K562 (cell line): Measurements from ENCODE around the gene CACNG7. TPM values are rescaled to one million over a fixed set of nuclear protein-coding genes. Genes with fewer than 3 reads are reported as not detected.

Experiments
- ATAC-seq: fragments of 200-7000 bp; cut with Tn5 transposase; 3 replicates; pipeline ENCODE4 v1.9.1; 2020; ENCODE audit warnings: moderate library complexity
- BruUV-seq: library from RNA; stranded (reverse); fragments of 400-500 nt; replicated peaks from 2 replicates; lab custom pipeline; 2021; lab: Mats Ljungman, UMichigan
- CTCF ChIA-PET: fragments of 300-600 bp; formaldehyde crosslinking; extraction: SDS; loops from one replicate; lab custom pipeline; 2021; ENCODE audit warnings: low intra/inter-chr PET ratio; lab: Yijun Ruan, JAX
- POLR2A ChIA-PET: fragments of 300-600, 350-650 bp; sonication (Branson Sonifier 250); formaldehyde crosslinking; extraction: SDS; loops from one replicate; lab custom pipeline; 2021; ENCODE audit warnings: antibody characterized with exemption, inconsistent platforms; lab: Yijun Ruan, JAX
- DNase-seq, 4 experiments: peaks; one replicate each; pipeline versions ENCODE4 v3.0.0 to v3.0.0-alpha.2; 2011 to 2018; ENCODE audit warnings: low spot score in 3 of 4, mixed read lengths in 3 of 4; ENCODE audit errors: extremely low read depth in 1 of 4
- FAIRE-seq: peaks from 2 replicates; lab custom pipeline; 2011; peaks lifted over from hg19 to GRCh38; lab: Jason Lieb, UNC
- H2AFZ ChIP-seq: 2 replicates; pipeline ENCODE4 v1.6.0; 2011; ENCODE audit warnings: low read depth, low read length, control low read depth, inconsistent platforms
- H3K27ac ChIP-seq: fragments of 200-600 bp; 3 replicates; pipeline ENCODE4 v1.8.0; 2011; ENCODE audit warnings: low read depth, mild to moderate bottlenecking, control low read depth, inconsistent platforms, low read length, moderate library complexity, mixed read lengths; ENCODE audit errors: extremely low read depth
- H3K27me3 ChIP-seq, 2 experiments: fragments of 300-600 bp in 1 of 2; 2 replicates in 1 of 2; 3 replicates in 1 of 2; pipeline versions ENCODE4 v1.6.0 to v1.8.0; 2011; ENCODE audit warnings: inconsistent platforms in 2 of 2, low read length in 2 of 2, mild to moderate bottlenecking in 1 of 2, mixed read lengths in 1 of 2, moderate library complexity in 1 of 2; ENCODE audit not compliant: control insufficient read depth in 2 of 2, insufficient read depth in 2 of 2
- H3K36me3 ChIP-seq: fragments of 300-600 bp; 3 replicates; pipeline ENCODE4 v1.8.0; 2011; ENCODE audit warnings: mild to moderate bottlenecking, low read length, inconsistent platforms; ENCODE audit not compliant: control insufficient read depth, insufficient read depth
- H3K4me1 ChIP-seq, 2 experiments: fragments of 200-600 bp in 1 of 2; replicated peaks in 1 of 2; 2 replicates in 1 of 2; 3 replicates in 1 of 2; pipeline versions ENCODE4 v1.5.1 to v1.8.0; 2011; ENCODE audit warnings: inconsistent platforms in 2 of 2, low read length in 2 of 2, mild to moderate bottlenecking in 1 of 2, mixed read lengths in 1 of 2, moderate library complexity in 1 of 2; ENCODE audit not compliant: control insufficient read depth in 2 of 2, insufficient read depth in 2 of 2
- H3K4me2 ChIP-seq: 2 replicates; pipeline ENCODE4 v1.6.1; 2011; ENCODE audit warnings: low read length, control low read depth, inconsistent platforms, mixed read lengths; ENCODE audit not compliant: insufficient read depth
- H3K4me3 ChIP-seq: fragments of 200-600 bp; sonication (generic), shearing (Covaris generic); 2 replicates; pipeline ENCODE4 v1.5.1; 2016; ENCODE audit warnings: control low read depth, inconsistent platforms
- H3K79me2 ChIP-seq: fragments of 200-600 bp; 3 replicates; pipeline ENCODE4 v1.8.0; 2011; ENCODE audit warnings: low read length, inconsistent platforms; ENCODE audit not compliant: control insufficient read depth, insufficient read depth
- H3K9ac ChIP-seq, 2 experiments: 2 replicates each; pipeline versions ENCODE4 v1.6.0 to v1.6.1; 2011; ENCODE audit warnings: low read depth in 2 of 2, low read length in 2 of 2, control low read depth in 1 of 2, inconsistent platforms in 1 of 2, mild to moderate bottlenecking in 1 of 2, mixed read lengths in 1 of 2; ENCODE audit not compliant: insufficient read depth in 1 of 2
- H3K9me1 ChIP-seq: one replicate; pipeline ENCODE4 v1.6.0; 2011; ENCODE audit warnings: inconsistent platforms, mild to moderate bottlenecking, low read length, moderate library complexity; ENCODE audit not compliant: control insufficient read depth, insufficient read depth
- H3K9me3 ChIP-seq: replicated peaks from 2 replicates; pipeline ENCODE4 v1.5.1; 2011; ENCODE audit warnings: low read depth, low read length, inconsistent platforms; ENCODE audit not compliant: control insufficient read depth, insufficient read depth
- H4K20me1 ChIP-seq: replicated peaks from 2 replicates; pipeline ENCODE4 v1.6.1; 2011; ENCODE audit warnings: low read length, inconsistent platforms, mixed read lengths; ENCODE audit not compliant: control insufficient read depth, insufficient read depth
- BCL6 ChIP-seq: fragments of 250-450 bp; sonication (Bioruptor Pico); IDR thresholded peaks from 2 replicates; pipeline ENCODE4 v1.4.0; 2020
- CREM ChIP-seq: IDR thresholded peaks from 2 replicates; pipeline ENCODE4 v1.6.1; 2014; ENCODE audit warnings: antibody characterized with exemption, low read depth
- SMC3 ChIP-seq: conservative IDR thresholded peaks from 2 replicates; pipeline ENCODE4 v1.6.1; 2011; ENCODE audit warnings: low read depth, low read length, improper control_type of control experiment; ENCODE audit not compliant: insufficient read depth
- SP2 ChIP-seq: IDR thresholded peaks from 2 replicates; pipeline ENCODE4 v1.6.1; 2011; ENCODE audit warnings: mild to moderate bottlenecking, low read depth, low read length, moderate library complexity; ENCODE audit not compliant: poor library complexity, severe bottlenecking; ENCODE audit errors: extremely low read depth
- WGBS: fragments of 100-300 bp; shearing (Covaris generic); methylation state at CpG from one replicate; pipeline ENCODE4 v1.1.6; 2016; ENCODE audit warnings: low coverage, mixed read lengths; ENCODE audit not compliant: insufficient coverage; ENCODE audit errors: missing lambda C conversion rate; 5-methylcytosine and 5-hydroxymethylcytosine counted together
- in situ Hi-C: fragments of 300-500 bp; cut with MboI; formaldehyde crosslinking; loops from 4 replicates; pipeline ENCODE4 v1.15.0; 2018; ENCODE audit warnings: inconsistent platforms, mixed read lengths
- intact Hi-C: fragments of 100-400 bp; cut with micrococcal nuclease; formaldehyde crosslinking; loops from 2 replicates; pipeline ENCODE4 v1.14.2; 2022
- polyA plus RNA-seq, 8 experiments: library from polyadenylated mRNA; depleted of rRNA in 4 of 8; stranded (reverse) in 5 of 8; unstranded in 3 of 8; fragments of >200 nt; fragmentation: Nextera tagmentation in 2 of 8; fragmentation: Illumina TruSeq in 1 of 8; extraction: Ambion mirVana in 2 of 8; extraction: Trizol in 1 of 8; gene quantifications; 2 replicates each; pipeline versions ENCODE4 v1.2.1 to v1.2.3, GENCODE V29; 2011 to 2014; ENCODE audit warnings: inconsistent platforms in 1 of 8, missing spikeins in 1 of 8
- total RNA-seq, 7 experiments: library from RNA; depleted of rRNA in 6 of 7; stranded (reverse); fragments of >200 nt in 6 of 7; fragmentation: Illumina TruSeq in 2 of 7; extraction: Trizol in 2 of 7; gene quantifications; 2 replicates each; pipeline versions ENCODE4 v1.2.1 to v1.2.3, GENCODE V29; 2011 to 2021; ENCODE audit warnings: low replicate concordance in 1 of 7
- TF ChIP-seq, protein P1 (sequence below), 2 experiments: fragments of 450-650 bp; IDR thresholded peaks; 2 replicates each; pipeline ENCODE4 v1.6.1; 2016; ENCODE audit warnings: mild to moderate bottlenecking in 2 of 2, borderline replicate concordance in 1 of 2, low read depth in 1 of 2, moderate library complexity in 1 of 2
- TF ChIP-seq, protein P2 (sequence below), 3 experiments: IDR thresholded peaks in 2 of 3; conservative IDR thresholded peaks in 1 of 3; 2 replicates each; pipeline ENCODE4 v1.5.1; 2011 to 2012; ENCODE audit warnings: low read length in 3 of 3, mild to moderate bottlenecking in 3 of 3, control low read depth in 2 of 3, improper control_type of control experiment in 1 of 3, inconsistent platforms in 1 of 3, low read depth in 1 of 3, mixed read lengths in 1 of 3, moderate library complexity in 1 of 3; ENCODE audit not compliant: insufficient read depth in 2 of 3
- TF ChIP-seq, protein P3 (sequence below): fragments of 450-650 bp; formaldehyde crosslinking; IDR thresholded peaks from 2 replicates; pipeline ENCODE4 v1.4.0; 2020; ENCODE audit warnings: mild to moderate bottlenecking

Gene CACNG7
- total and polyA plus RNA-seq, 9 of the 15 experiments (the other 6 are each of a cell fraction or from before 2014, with no cell fraction given) = not detected

DNA sequence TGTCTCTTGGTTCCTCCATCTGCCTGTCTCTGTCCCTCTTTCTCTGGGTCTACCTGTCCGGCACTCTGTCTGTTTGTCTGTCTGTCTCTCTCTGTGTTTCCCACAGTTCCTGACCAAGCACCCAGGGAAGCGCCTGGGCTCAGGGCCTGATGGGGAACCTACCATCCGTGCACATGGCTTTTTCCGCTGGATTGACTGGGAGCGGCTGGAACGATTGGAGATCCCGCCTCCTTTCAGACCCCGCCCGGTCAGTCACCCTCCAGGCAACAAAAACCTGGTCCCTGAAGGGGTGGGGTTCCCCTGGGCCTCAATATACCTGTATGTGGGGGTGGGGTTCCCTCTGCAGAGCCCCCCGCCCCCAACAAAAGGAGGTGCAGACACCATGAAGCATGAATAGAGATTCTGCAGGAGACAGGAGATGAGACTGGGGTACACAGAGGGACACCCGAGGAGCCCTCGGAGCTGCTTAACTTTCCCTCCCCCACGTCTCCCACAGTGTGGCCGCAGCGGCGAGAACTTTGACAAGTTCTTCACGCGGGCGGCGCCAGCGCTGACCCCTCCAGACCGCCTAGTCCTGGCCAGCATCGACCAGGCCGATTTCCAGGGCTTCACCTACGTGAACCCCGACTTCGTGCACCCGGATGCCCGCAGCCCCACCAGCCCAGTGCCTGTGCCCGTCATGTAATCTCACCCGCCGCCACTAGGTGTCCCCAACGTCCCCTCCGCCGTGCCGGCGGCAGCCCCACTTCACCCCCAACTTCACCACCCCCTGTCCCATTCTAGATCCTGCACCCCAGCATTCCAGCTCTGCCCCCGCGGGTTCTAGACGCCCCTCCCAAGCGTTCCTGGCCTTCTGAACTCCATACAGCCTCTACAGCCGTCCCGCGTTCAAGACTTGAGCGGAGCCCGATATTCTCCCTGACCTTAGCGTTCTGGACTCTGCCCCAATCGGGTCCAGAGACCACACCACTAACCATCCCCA lies 2.6 kb upstream of the CACNG7 start:
- FAIRE-seq (peak; percentile 42), DNase-seq (peak; percentile 40 to 81 (median 76)), ATAC-seq (peak; percentile 74)
- Histone ChIP-seq H3K4me1 (peaks cover 0 to 23% of the 10 kb centered on the region in 2 experiments; a peak in 2 of 5 replicates), H3K9ac (no peak overlapping the region), H3K4me3 (no peak overlapping the region), H3K27me3 (peaks cover 11 to 43% of the 10 kb centered on the region in 2 experiments; a peak in 3 of 5 replicates), H3K27ac (no peak overlapping the region), H3K4me2 (no peak overlapping the region), H2AFZ (no peak overlapping the region), H3K36me3 (no peaks in the 10 kb centered on the region), H3K79me2 (no peaks in the 10 kb centered on the region), H3K9me3 (no peaks in the 10 kb centered on the region), H4K20me1 (peaks cover 10% of the 10 kb centered on the region), H3K9me1 (peaks cover 3% of the 10 kb centered on the region)
- ChIA-PET CTCF (interaction anchor here (0.6 kb wide), 1 partner anchor 121 kb away, joined by 4 read pairs; no protein-coding TSS in a partner anchor), POLR2A (interaction anchor here (0.6 kb wide), 1 partner anchor 30 kb away, joined by 3 read pairs; no protein-coding TSS in a partner anchor)
- in situ Hi-C loops = no loop called here
- WGBS = 5% methylated on average over 22 of the region's 48 CpGs
- intact Hi-C loops = loop anchor here (5.0 kb wide), 1 partner anchor 116 kb away; no protein-coding TSS in a partner anchor
- no TSS peak for BruUV-seq
- TF ChIP-seq, protein P1, sequence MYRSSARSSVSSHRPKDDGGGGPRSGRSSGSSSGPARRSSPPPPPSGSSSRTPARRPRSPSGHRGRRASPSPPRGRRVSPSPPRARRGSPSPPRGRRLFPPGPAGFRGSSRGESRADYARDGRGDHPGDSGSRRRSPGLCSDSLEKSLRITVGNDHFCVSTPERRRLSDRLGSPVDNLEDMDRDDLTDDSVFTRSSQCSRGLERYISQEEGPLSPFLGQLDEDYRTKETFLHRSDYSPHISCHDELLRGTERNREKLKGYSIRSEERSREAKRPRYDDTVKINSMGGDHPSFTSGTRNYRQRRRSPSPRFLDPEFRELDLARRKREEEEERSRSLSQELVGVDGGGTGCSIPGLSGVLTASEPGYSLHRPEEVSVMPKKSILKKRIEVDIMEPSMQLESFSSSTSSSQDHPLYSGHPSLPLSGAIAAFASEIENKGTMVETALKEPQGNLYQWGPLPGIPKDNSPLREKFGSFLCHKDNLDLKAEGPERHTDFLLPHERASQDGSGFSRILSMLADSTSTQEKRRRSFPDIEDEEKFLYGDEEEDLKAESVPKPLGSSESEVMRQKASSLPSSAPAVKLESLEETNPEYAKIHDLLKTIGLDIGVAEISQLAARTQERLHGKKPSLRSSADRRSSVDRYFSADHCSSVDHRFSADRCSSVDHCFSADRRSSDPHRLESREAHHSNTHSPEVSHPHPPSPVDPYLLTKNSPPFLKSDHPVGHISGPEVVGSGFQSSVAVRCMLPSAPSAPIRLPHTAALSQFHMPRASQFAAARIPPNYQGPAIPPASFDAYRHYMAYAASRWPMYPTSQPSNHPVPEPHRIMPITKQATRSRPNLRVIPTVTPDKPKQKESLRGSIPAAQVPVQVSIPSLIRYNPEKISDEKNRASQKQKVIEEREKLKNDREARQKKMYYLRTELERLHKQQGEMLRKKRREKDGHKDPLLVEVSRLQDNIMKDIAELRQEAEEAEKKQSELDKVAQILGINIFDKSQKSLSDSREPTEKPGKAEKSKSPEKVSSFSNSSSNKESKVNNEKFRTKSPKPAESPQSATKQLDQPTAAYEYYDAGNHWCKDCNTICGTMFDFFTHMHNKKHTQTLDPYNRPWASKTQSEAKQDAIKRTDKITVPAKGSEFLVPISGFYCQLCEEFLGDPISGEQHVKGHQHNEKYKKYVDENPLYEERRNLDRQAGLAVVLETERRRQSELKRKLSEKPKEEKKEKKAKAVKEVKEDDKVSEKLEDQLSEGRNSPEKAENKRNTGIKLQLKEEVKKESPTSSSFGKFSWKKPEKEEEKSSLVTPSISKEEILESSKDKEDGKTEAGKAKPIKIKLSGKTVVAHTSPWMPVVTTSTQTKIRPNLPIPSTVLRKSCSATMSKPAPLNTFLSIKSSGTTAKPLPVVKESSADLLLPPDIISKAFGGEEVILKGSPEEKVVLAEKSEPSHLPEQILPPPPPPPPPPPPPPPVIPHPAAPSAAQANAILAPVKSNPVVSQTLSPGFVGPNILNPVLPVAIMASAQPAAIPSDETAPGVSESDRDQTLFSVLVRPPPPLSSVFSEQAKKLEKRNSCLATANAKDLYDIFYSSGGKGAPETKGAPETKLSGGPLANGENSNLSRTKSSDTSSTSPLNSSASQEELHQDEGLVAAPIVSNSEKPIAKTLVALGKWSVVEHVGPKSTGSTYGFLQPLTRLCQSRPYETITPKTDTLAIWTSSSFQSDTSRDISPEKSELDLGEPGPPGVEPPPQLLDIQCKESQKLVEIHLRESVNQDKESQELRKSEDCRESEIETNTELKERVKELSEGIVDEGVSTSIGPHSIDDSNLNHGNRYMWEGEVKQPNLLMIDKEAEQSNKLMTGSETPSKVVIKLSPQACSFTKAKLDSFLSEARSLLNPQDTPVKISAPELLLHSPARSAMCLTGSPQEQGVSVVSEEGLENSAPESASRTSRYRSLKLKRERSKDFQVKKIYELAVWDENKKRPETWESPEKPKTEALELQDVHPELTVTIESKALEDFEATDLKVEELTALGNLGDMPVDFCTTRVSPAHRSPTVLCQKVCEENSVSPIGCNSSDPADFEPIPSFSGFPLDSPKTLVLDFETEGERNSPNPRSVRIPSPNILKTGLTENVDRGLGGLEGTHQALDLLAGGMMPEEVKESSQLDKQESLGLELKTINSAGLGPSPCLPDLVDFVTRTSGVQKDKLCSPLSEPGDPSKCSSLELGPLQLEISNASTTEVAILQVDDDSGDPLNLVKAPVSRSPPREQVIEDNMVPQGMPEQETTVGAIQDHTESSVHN (IDR thresholded peaks at IDR 0.05; ENCODE audit: borderline replicate concordance in 1 of 2, low read depth in 1 of 2) = no peak
- TF ChIP-seq SMC3 = peak; percentile 48; the same call in 1 of the 2 replicates
- peak; percentile 54; the same call in 1 of the 2 replicates for TF ChIP-seq CREM
- TF ChIP-seq SP2 = no peak
- TF ChIP-seq BCL6 (CRISPR knock-in tag) = no peak
- TF ChIP-seq, protein P2, sequence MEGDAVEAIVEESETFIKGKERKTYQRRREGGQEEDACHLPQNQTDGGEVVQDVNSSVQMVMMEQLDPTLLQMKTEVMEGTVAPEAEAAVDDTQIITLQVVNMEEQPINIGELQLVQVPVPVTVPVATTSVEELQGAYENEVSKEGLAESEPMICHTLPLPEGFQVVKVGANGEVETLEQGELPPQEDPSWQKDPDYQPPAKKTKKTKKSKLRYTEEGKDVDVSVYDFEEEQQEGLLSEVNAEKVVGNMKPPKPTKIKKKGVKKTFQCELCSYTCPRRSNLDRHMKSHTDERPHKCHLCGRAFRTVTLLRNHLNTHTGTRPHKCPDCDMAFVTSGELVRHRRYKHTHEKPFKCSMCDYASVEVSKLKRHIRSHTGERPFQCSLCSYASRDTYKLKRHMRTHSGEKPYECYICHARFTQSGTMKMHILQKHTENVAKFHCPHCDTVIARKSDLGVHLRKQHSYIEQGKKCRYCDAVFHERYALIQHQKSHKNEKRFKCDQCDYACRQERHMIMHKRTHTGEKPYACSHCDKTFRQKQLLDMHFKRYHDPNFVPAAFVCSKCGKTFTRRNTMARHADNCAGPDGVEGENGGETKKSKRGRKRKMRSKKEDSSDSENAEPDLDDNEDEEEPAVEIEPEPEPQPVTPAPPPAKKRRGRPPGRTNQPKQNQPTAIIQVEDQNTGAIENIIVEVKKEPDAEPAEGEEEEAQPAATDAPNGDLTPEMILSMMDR (IDR thresholded peaks at IDR 0.05 in 2 of 3, conservative IDR thresholded peaks at IDR 0.05 in 1 of 3; ENCODE audit: insufficient read depth in 2 of 3, low read depth in 1 of 3, low read length in 3 of 3) = peak; percentile 74 to 78 (median 77)
- TF ChIP-seq, protein P3, sequence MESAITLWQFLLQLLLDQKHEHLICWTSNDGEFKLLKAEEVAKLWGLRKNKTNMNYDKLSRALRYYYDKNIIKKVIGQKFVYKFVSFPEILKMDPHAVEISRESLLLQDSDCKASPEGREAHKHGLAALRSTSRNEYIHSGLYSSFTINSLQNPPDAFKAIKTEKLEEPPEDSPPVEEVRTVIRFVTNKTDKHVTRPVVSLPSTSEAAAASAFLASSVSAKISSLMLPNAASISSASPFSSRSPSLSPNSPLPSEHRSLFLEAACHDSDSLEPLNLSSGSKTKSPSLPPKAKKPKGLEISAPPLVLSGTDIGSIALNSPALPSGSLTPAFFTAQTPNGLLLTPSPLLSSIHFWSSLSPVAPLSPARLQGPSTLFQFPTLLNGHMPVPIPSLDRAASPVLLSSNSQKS (CRISPR knock-in tag) = no peak
